A673 (cell line): Measurements from ENCODE around the gene FBXO31. TPM values are rescaled to one million over a fixed set of nuclear protein-coding genes. Genes with fewer than 3 reads are reported as not detected.

Source experiments
- BruUV-seq: library from RNA; stranded (reverse); fragments of 400-500 nt; replicated peaks from 2 replicates; lab custom pipeline; 2021; lab: Mats Ljungman, UMichigan
- CTCF ChIA-PET: fragments of 300-600 bp; sonication (Branson Sonifier 250); formaldehyde crosslinking; loops from one replicate; lab custom pipeline; 2022; ENCODE audit warnings: antibody characterized with exemption; lab: Charles Lee
- POLR2A ChIA-PET: fragments of 300-600 bp; sonication (Branson Sonifier 250); formaldehyde crosslinking; loops from one replicate; lab custom pipeline; 2022; ENCODE audit warnings: antibody characterized with exemption; ENCODE audit not compliant: low non-redundant PET; lab: Charles Lee
- DNase-seq: peaks from one replicate; pipeline ENCODE4 v3.0.0-alpha.2; 2015; ENCODE audit warnings: low spot score
- H3K27ac ChIP-seq: fragments of 200-600 bp; sonication (generic); 2 replicates; pipeline ENCODE4 v1.5.1; 2016; ENCODE audit warnings: mixed run types, low read depth, mild to moderate bottlenecking, mixed read lengths, antibody characterized with exemption, low read length; ENCODE audit not compliant: poor library complexity, severe bottlenecking
- H3K27me3 ChIP-seq: fragments of 200-600 bp; sonication (generic); replicated peaks from 2 replicates; pipeline ENCODE4 v1.6.1; 2017; ENCODE audit warnings: mixed run types, low read depth, mild to moderate bottlenecking, mixed read lengths, antibody characterized with exemption, low read length; ENCODE audit not compliant: insufficient read depth, poor library complexity
- H3K36me3 ChIP-seq: fragments of 200-600 bp; sonication (generic); 2 replicates; pipeline ENCODE4 v1.6.1; 2016; ENCODE audit warnings: mixed run types, mild to moderate bottlenecking, mixed read lengths, antibody characterized with exemption, low read length; ENCODE audit not compliant: insufficient read depth, poor library complexity, severe bottlenecking
- H3K4me1 ChIP-seq: fragments of 200-600 bp; sonication (generic); 2 replicates; pipeline ENCODE4 v1.6.1; 2017; ENCODE audit warnings: mixed run types, mild to moderate bottlenecking, mixed read lengths, antibody characterized with exemption, low read length; ENCODE audit not compliant: insufficient read depth, poor library complexity, severe bottlenecking
- H3K4me3 ChIP-seq: fragments of 200-600 bp; sonication (generic); 2 replicates; pipeline ENCODE4 v1.5.1; 2016; ENCODE audit warnings: low read depth, mixed run types, mild to moderate bottlenecking, mixed read lengths, low read length; ENCODE audit not compliant: poor library complexity, severe bottlenecking
- H3K9me3 ChIP-seq: fragments of 200-600 bp; sonication (generic); 2 replicates; pipeline ENCODE4 v1.6.1; 2016; ENCODE audit warnings: mixed run types, low read depth, mild to moderate bottlenecking, mixed read lengths, antibody characterized with exemption, low read length; ENCODE audit not compliant: poor library complexity, severe bottlenecking
- CTCF ChIP-seq: fragments of 300-800, 200-600 bp; sonication (generic); conservative IDR thresholded peaks from 2 replicates; pipeline ENCODE4 v1.5.1; 2017; ENCODE audit warnings: low read depth, mild to moderate bottlenecking, antibody characterized with exemption, low read length, moderate library complexity, mixed read lengths
- EZH2 ChIP-seq: fragments of 200-600 bp; sonication (generic); IDR thresholded peaks from 2 replicates; pipeline ENCODE4 v1.6.1; 2017; ENCODE audit warnings: borderline replicate concordance, low read depth, mild to moderate bottlenecking, mixed read lengths, antibody characterized with exemption, low read length; ENCODE audit not compliant: poor library complexity, severe bottlenecking
- intact Hi-C: fragments of 100-400 bp; cut with micrococcal nuclease; formaldehyde crosslinking; loops from one replicate; pipeline ENCODE4 v1.10.0; 2022; ENCODE audit not compliant: unreplicated experiment
- total RNA-seq: library from RNA; stranded (reverse); gene quantifications from 2 replicates; pipeline ENCODE4 v1.2.3, GENCODE V29; 2021

The FBXO31 gene
- total RNA-seq, 1 experiment from 2014 or later = 32.2 TPM

- Histone ChIP-seq H3K4me3 (no peak overlapping the region), H3K9me3 (no peaks in the 10 kb centered on the region), H3K27ac (no peak overlapping the region), H3K4me1 (no peaks in the 10 kb centered on the region), H3K27me3 (no peaks in the 10 kb centered on the region), H3K36me3 (peaks cover 4% of the 10 kb centered on the region)
- BruUV-seq = no TSS peak
- intact Hi-C loops = no loop called here
- TF ChIP-seq CTCF = no peak
- TF ChIP-seq EZH2 = no peak
- ChIA-PET POLR2A (no interaction called here), CTCF (no interaction called here)
- no peak for DNase-seq
Observed at GRCh38 chr16:87358696-87359095, 24.9 kb downstream of the FBXO31 start.

GRCh38 chr16:87358250-87358649, 25.3 kb downstream of the FBXO31 start:
- POLR2A ChIA-PET = no interaction called here
- BruUV-seq = no TSS peak
- no peak overlapping the region for H3K4me3 ChIP-seq
- intact Hi-C loops = no loop called here
- peaks cover 4% of the 10 kb centered on the region for H3K36me3 ChIP-seq
- no peaks in the 10 kb centered on the region for H3K9me3 ChIP-seq
- no peaks in the 10 kb centered on the region for H3K27me3 ChIP-seq
- H3K4me1 ChIP-seq = no peaks in the 10 kb centered on the region
- no peak for DNase-seq
- no peak overlapping the region for H3K27ac ChIP-seq
- CTCF ChIA-PET = no interaction called here
- TF ChIP-seq CTCF (no peak), EZH2 (no peak)

- no TSS peak for BruUV-seq
- TF ChIP-seq CTCF = no peak
- TF ChIP-seq EZH2 = no peak
- Histone ChIP-seq H3K27ac (no peak overlapping the region), H3K4me3 (no peak overlapping the region), H3K36me3 (peaks cover 2% of the 10 kb centered on the region), H3K4me1 (no peaks in the 10 kb centered on the region), H3K27me3 (no peaks in the 10 kb centered on the region), H3K9me3 (no peaks in the 10 kb centered on the region)
- no peak for DNase-seq
- intact Hi-C loops = no loop called here
- POLR2A ChIA-PET = no interaction called here
- CTCF ChIA-PET = no interaction called here
Observed at GRCh38 chr16:87356491-87356853, 27.1 kb downstream of the FBXO31 start.
